HepG2 (cell line): Measurements from ENCODE around the gene GALNT18. TPM values are rescaled to one million over a fixed set of nuclear protein-coding genes. Genes with fewer than 3 reads are reported as not detected.

Experiments
- ATAC-seq: fragments of 200-7000 bp; cut with Tn5 transposase; 3 replicates; pipeline ENCODE4 v1.9.1; 2020; ENCODE audit warnings: mild to moderate bottlenecking, moderate library complexity
- BruUV-seq: library from RNA; stranded (reverse); fragments of 400-500 nt; replicated peaks from 2 replicates; lab custom pipeline; 2021; lab: Mats Ljungman, UMichigan
- CTCF ChIA-PET: fragments of 300-600 bp; formaldehyde crosslinking; extraction: SDS; loops from one replicate; lab custom pipeline; 2021; ENCODE audit warnings: low total read pairs, inconsistent platforms, low intra/inter-chr PET ratio; lab: Yijun Ruan, JAX
- POLR2A ChIA-PET: fragments of 350-600 bp; sonication (Branson Sonifier 250); formaldehyde crosslinking; loops from one replicate; lab custom pipeline; 2020; ENCODE audit warnings: antibody characterized with exemption, inconsistent platforms; lab: Yijun Ruan, JAX
- DNase-seq: peaks from one replicate; pipeline ENCODE4 v3.0.0-alpha.2; 2015; ENCODE audit warnings: low spot score
- FAIRE-seq: peaks from 3 replicates; lab custom pipeline; 2011; peaks lifted over from hg19 to GRCh38; lab: Jason Lieb, UNC
- H2AFZ ChIP-seq: one replicate; pipeline ENCODE4 v1.6.1; 2011; ENCODE audit warnings: low read length, inconsistent platforms
- H3K27ac ChIP-seq: fragments of 300-600 bp; 3 replicates; pipeline ENCODE4 v1.8.0; 2011; ENCODE audit warnings: mixed run types, mild to moderate bottlenecking, mixed read lengths, low read length, inconsistent platforms; ENCODE audit not compliant: insufficient read depth; ENCODE audit errors: extremely low read length
- H3K27me3 ChIP-seq, 2 experiments: fragments of 200-600 bp in 1 of 2; 2 replicates in 1 of 2; 3 replicates in 1 of 2; pipeline versions ENCODE4 v1.6.0 to v1.8.0; 2011; ENCODE audit warnings: low read length in 2 of 2, mild to moderate bottlenecking in 2 of 2, moderate library complexity in 2 of 2, inconsistent platforms in 1 of 2; ENCODE audit not compliant: insufficient read depth in 2 of 2, control insufficient read depth in 1 of 2
- H3K36me3 ChIP-seq, 2 experiments: fragments of 200-600 bp in 1 of 2; replicated peaks in 1 of 2; 2 replicates in 1 of 2; 3 replicates in 1 of 2; pipeline versions ENCODE4 v1.5.1 to v1.8.0; 2011; ENCODE audit warnings: low read length in 2 of 2, inconsistent platforms in 1 of 2; ENCODE audit not compliant: insufficient read depth in 2 of 2, control insufficient read depth in 1 of 2
- H3K4me1 ChIP-seq: 2 replicates; pipeline ENCODE4 v1.5.1; 2012; ENCODE audit warnings: low read length, inconsistent platforms; ENCODE audit not compliant: insufficient read depth
- H3K4me2 ChIP-seq: 2 replicates; pipeline ENCODE4 v1.6.0; 2011; ENCODE audit warnings: low read depth, low read length, inconsistent platforms
- H3K4me3 ChIP-seq, 3 experiments: fragments of 200-600 bp in 1 of 3; sonication (generic), shearing (Covaris generic) in 1 of 3; replicated peaks in 1 of 3; 2 replicates each; pipeline ENCODE4 v1.5.1; 2011 to 2016; ENCODE audit warnings: low read length in 3 of 3, inconsistent platforms in 2 of 3, low read depth in 2 of 3, mild to moderate bottlenecking in 2 of 3, control low read depth in 1 of 3, mixed read lengths in 1 of 3; ENCODE audit not compliant: insufficient read depth in 1 of 3
- H3K79me2 ChIP-seq: one replicate; pipeline ENCODE4 v1.6.1; 2011; ENCODE audit warnings: low read length, inconsistent platforms; ENCODE audit not compliant: insufficient read depth
- H3K9ac ChIP-seq: 2 replicates; pipeline ENCODE4 v1.6.0; 2011; ENCODE audit warnings: mild to moderate bottlenecking, low read depth, low read length, inconsistent platforms; ENCODE audit not compliant: insufficient read depth
- H3K9me3 ChIP-seq: 2 replicates; pipeline ENCODE4 v1.5.1; 2012; ENCODE audit warnings: mild to moderate bottlenecking, low read length
- H4K20me1 ChIP-seq: 2 replicates; pipeline ENCODE4 v1.6.0; 2011; ENCODE audit warnings: inconsistent platforms, mild to moderate bottlenecking, low read length, moderate library complexity; ENCODE audit not compliant: insufficient read depth
- ATF7-NPFF ChIP-seq: sonication (generic); formaldehyde crosslinking; IDR thresholded peaks from 2 replicates; pipeline ENCODE4 v1.8.1; 2023; ENCODE audit warnings: mild to moderate bottlenecking, low read depth, missing genetic modification reagents, moderate library complexity
- EP300 ChIP-seq, 3 experiments: sonication (generic) in 1 of 3; formaldehyde crosslinking in 1 of 3; IDR thresholded peaks; 2 replicates each; pipeline versions ENCODE4 v1.5.1 to v1.6.1; 2011 to 2020; ENCODE audit warnings: low read depth in 2 of 3, low read length in 2 of 3, borderline replicate concordance in 1 of 3, improper control_type of control experiment in 1 of 3, mild to moderate bottlenecking in 1 of 3, missing genetic modification reagents in 1 of 3, moderate library complexity in 1 of 3
- ZNF234 ChIP-seq: sonication (generic); formaldehyde crosslinking; conservative IDR thresholded peaks from 2 replicates; pipeline ENCODE4 v1.5.1; 2020; ENCODE audit warnings: mild to moderate bottlenecking, missing genetic modification reagents
- ZNF367 ChIP-seq: sonication (generic); formaldehyde crosslinking; IDR thresholded peaks from 2 replicates; pipeline ENCODE4 v1.4.0; 2020; ENCODE audit warnings: missing genetic modification reagents, borderline replicate concordance
- ZNF512 ChIP-seq: sonication (generic); formaldehyde crosslinking; IDR thresholded peaks from 2 replicates; pipeline ENCODE4 v1.4.0; 2020; ENCODE audit warnings: mild to moderate bottlenecking, missing genetic modification reagents
- WGBS: methylation state at CpG from one replicate; pipeline ENCODE4 v1.1.6; 2017; ENCODE audit warnings: low lambda C conversion rate; 5-methylcytosine and 5-hydroxymethylcytosine counted together
- in situ Hi-C: cut with HindIII; loops from 2 replicates; pipeline ENCODE4 v1.10.0; 2017; ENCODE audit warnings: low pct_unique_long_range_greater_than_20kb; ENCODE audit not compliant: extremely low pct_ligation_motif_present
- intact Hi-C: fragments of 100-400 bp; cut with micrococcal nuclease; formaldehyde crosslinking; loops from one replicate; pipeline ENCODE4 v1.10.0; 2022; ENCODE audit not compliant: unreplicated experiment
- polyA plus RNA-seq, 8 experiments: library from polyadenylated mRNA; depleted of rRNA in 3 of 8; stranded (reverse) in 7 of 8; unstranded in 1 of 8; fragments of >200 nt; fragmentation: Illumina TruSeq in 4 of 8; extraction: Trizol in 4 of 8; gene quantifications; 2 replicates each; pipeline versions ENCODE4 v1.2.1 to v1.2.3, GENCODE V29; 2011 to 2016; ENCODE audit warnings: low read depth in 4 of 8, missing spikeins in 1 of 8, mixed read lengths in 1 of 8; ENCODE audit not compliant: insufficient read depth in 1 of 8
- total RNA-seq, 5 experiments: library from RNA; depleted of rRNA; stranded (reverse); fragments of >200 nt; fragmentation: Illumina TruSeq; extraction: Trizol; gene quantifications; 2 replicates each; pipeline ENCODE4 v1.2.3, GENCODE V29; 2016; ENCODE audit warnings: low read depth in 1 of 5
- TF ChIP-seq, protein P1 (sequence below): sonication (generic); formaldehyde crosslinking; conservative IDR thresholded peaks from 2 replicates; pipeline ENCODE4 v1.8.1; 2023; ENCODE audit warnings: missing genetic modification reagents

The GALNT18 gene
- total and polyA plus RNA-seq, 2 of the 13 experiments (the other 11 are each of a cell fraction or from before 2014, with no cell fraction given), result 0.11 TPM; not detected in 1

- intact Hi-C loops, result no loop called here
- Histone ChIP-seq H2AFZ (no peak overlapping the region), H3K4me3 (no peak overlapping the region), H3K9me3 (no peaks in the 10 kb centered on the region), H3K4me2 (no peak overlapping the region), H3K27ac (no peak overlapping the region), H3K9ac (no peak overlapping the region), H3K79me2 (no peaks in the 10 kb centered on the region), H3K36me3 (no peaks in the 10 kb centered on the region), H3K4me1 (no peaks in the 10 kb centered on the region), H3K27me3 (peaks cover 2% of the 10 kb centered on the region in 2 experiments; a peak in 2 of 5 replicates), H4K20me1 (no peaks in the 10 kb centered on the region; the same call in 1 of the 2 replicates)
- CTCF ChIA-PET, result no interaction called here
- DNase-seq, result no peak
- in situ Hi-C loops, result no loop called here
- no peak for ATAC-seq
- BruUV-seq, result no TSS peak
- POLR2A ChIA-PET, result no interaction called here
- no peak for FAIRE-seq
- 28% methylated on average over 5 of the region's 8 CpGs for WGBS
- TF ChIP-seq, protein P1, sequence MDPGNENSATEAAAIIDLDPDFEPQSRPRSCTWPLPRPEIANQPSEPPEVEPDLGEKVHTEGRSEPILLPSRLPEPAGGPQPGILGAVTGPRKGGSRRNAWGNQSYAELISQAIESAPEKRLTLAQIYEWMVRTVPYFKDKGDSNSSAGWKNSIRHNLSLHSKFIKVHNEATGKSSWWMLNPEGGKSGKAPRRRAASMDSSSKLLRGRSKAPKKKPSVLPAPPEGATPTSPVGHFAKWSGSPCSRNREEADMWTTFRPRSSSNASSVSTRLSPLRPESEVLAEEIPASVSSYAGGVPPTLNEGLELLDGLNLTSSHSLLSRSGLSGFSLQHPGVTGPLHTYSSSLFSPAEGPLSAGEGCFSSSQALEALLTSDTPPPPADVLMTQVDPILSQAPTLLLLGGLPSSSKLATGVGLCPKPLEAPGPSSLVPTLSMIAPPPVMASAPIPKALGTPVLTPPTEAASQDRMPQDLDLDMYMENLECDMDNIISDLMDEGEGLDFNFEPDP (CRISPR knock-in tag), result no peak
- TF ChIP-seq ATF7-NPFF (CRISPR knock-in tag) (no peak), ZNF367 (CRISPR knock-in tag) (no peak), ZNF512 (CRISPR knock-in tag) (no peak), EP300 (IDR thresholded peaks at IDR 0.05; ENCODE audit: low read depth in 2 of 2, low read length in 2 of 2) (no peak), EP300 (CRISPR knock-in tag; IDR thresholded peaks at IDR 0.05; ENCODE audit: borderline replicate concordance) (no peak), ZNF234 (no peak)
Observed at GRCh38 chr11:11378184-11378940, 243.4 kb downstream of the GALNT18 start.
